GM10248 (cell line): ENCODE data around the gene GART.

ENCODE experiments used
- CTCF ChIA-PET: fragments of 300-600 bp; sonication (Branson Sonifier 250); formaldehyde crosslinking; extraction: SDS; loops from one replicate; lab custom pipeline; 2021; ENCODE audit warnings: antibody characterized with exemption; lab: Yijun Ruan, JAX
- POLR2A ChIA-PET: fragments of 350-650 bp; sonication (Branson Sonifier 250); formaldehyde crosslinking; extraction: SDS; loops from one replicate; lab custom pipeline; 2020; ENCODE audit warnings: antibody characterized with exemption; lab: Yijun Ruan, JAX
- DNase-seq: peaks from one replicate; pipeline ENCODE4 v3.0.0; 2012; ENCODE audit errors: extremely low spot score
- CTCF ChIP-seq: IDR thresholded peaks from 2 replicates; pipeline ENCODE4 v1.5.1; 2012; ENCODE audit warnings: mild to moderate bottlenecking, low read depth; ENCODE audit errors: extremely low read depth, missing control alignments, control extremely low read depth

Gene GART

GRCh38 chr21:33493756-33494155 lies 48.2 kb downstream of the GART start:
- ChIA-PET CTCF (no interaction called here), POLR2A (no interaction called here)
- no peak for DNase-seq
- TF ChIP-seq CTCF, result no peak

- POLR2A ChIA-PET, result no interaction called here
- TF ChIP-seq CTCF, result no peak
- CTCF ChIA-PET, result no interaction called here
- no peak for DNase-seq
Measured at GRCh38 chr21:33492571-33492970, 49.3 kb downstream of the GART start.

- ChIA-PET CTCF (interaction anchor here (0.7 to 3.8 kb wide), 8 partner anchors 8 to 292 kb away, joined by 3 to 30 read pairs (median 3); partner anchors contain the start of gene TMEM50B), POLR2A (interaction anchor here (1.0 to 1.6 kb wide), 4 partner anchors 10 to 39 kb away, joined by 3 to 21 read pairs (median 4); partner anchors contain the start of gene TMEM50B)
- peak; percentile 96 for DNase-seq
- no peak for TF ChIP-seq CTCF
Measured at GRCh38 chr21:33491373-33492102, 50.4 kb downstream of the GART start, which contains the start of gene DNAJC28. DNAJC28 (minus strand) TSS chr21:33491716; CDS start chr21:33489393, 2,323 bp downstream.

DNA sequence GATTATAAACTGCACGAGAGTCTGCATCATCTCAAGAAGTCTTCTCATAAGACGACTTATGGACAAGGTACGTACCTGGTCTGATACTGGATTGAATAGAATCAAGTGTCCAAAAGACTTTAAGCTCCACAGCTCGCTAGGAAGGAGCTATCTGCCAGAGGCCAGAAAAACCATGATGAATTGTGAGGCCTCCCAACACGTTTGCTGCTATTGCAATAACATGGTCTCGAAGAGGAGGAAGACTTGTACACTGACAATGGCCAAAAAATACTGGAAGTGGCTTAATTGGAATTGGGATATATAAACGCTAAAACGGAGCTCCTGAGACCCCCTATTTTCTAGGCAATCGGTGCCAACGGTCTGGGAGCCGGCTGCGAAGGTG lies 50.9 kb downstream of the GART start:
- POLR2A ChIA-PET, result interaction anchor here (1.0 to 1.6 kb wide), 4 partner anchors 10 to 40 kb away, joined by 3 to 21 read pairs (median 4); partner anchors contain the start of gene TMEM50B
- DNase-seq, result no peak

DNA sequence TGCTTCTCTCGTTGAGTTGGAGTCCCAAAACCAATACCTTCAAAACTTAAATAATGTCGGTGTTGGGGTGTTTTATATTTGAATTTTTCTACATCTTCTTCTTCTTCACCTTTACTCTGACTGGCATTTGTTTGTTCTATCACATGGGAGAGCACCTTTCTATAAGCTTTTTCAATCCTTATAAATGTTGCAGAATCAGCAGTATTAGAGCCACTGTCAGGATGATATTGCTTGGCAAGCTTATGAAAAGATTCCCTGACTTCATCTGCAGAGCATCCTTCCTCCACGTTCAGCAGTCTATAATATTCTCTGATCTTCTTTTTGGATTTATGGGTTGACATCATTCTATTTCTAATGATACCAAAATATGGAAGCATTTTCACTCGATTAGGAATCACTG lies 53.0 kb downstream of the GART start:
- no peak for TF ChIP-seq CTCF
- POLR2A ChIA-PET, result no interaction called here
- CTCF ChIA-PET, result interaction anchor here (3.8 kb wide), 1 partner anchor 9 kb away, joined by 30 read pairs; the partner anchor contains the start of gene TMEM50B
- no peak for DNase-seq

More for the DNA sequence above, 50.9 kb downstream of the GART start:
- TF ChIP-seq CTCF, result no peak
- CTCF ChIA-PET, result interaction anchor here (0.7 to 3.8 kb wide), 8 partner anchors 8 to 291 kb away, joined by 3 to 30 read pairs (median 3); partner anchors contain the start of gene TMEM50B

GRCh38 chr21:33487996-33488395 lies 53.9 kb downstream of the GART start:
- TF ChIP-seq CTCF, result no peak
- no peak for DNase-seq
- ChIA-PET POLR2A (no interaction called here), CTCF (interaction anchor here (3.8 kb wide), 1 partner anchor 8 kb away, joined by 30 read pairs; the partner anchor contains the start of gene TMEM50B)
